Gastrocnemius medialis (tissue), 4 donors: ENCODE measurements around the gene STPG4. TPM values are rescaled to one million over a fixed set of nuclear protein-coding genes. Genes with fewer than 3 reads are reported as not detected.
A peak's percentile ranks its signal among the peaks of the same experiment; 100 is the strongest.
"Not testable (repeated sequence)": the region's sequence is repeated elsewhere in the genome, so short reads cannot be mapped to it uniquely, and the experiment has no call there.

ENCODE experiments used
- ATAC-seq, 2 donors: fragments of 150-250 bp; one replicate each; pipeline ENCODE4 v1.9.1; 2016
- DNase-seq, 2 donors: peaks; one replicate each; pipeline ENCODE4 v3.0.0-alpha.2; 2019
- H3K27ac ChIP-seq, 4 donors: fragments of 200-600 bp; sonication (generic); 1 replicate in 1 of 4; 2 replicates in 3 of 4; pipeline ENCODE4 v1.5.1; 2016 to 2018; ENCODE audit warnings: mild to moderate bottlenecking in 2 of 4, moderate library complexity in 1 of 4
- H3K27me3 ChIP-seq, 3 donors: fragments of 200-600 bp; sonication (generic) in 2 of 3; 1 replicate in 1 of 3; 2 replicates in 2 of 3; pipeline versions ENCODE4 v1.5.1 to v1.6.0; 2016 to 2019; ENCODE audit warnings: mild to moderate bottlenecking in 1 of 3, moderate library complexity in 1 of 3
- H3K36me3 ChIP-seq, 2 donors: fragments of 200-600 bp; sonication (generic) in 1 of 2; one replicate each; pipeline ENCODE4 v1.5.1; 2017 to 2018
- H3K4me1 ChIP-seq, 2 donors: fragments of 200-600 bp; sonication (generic) in 1 of 2; one replicate each; pipeline ENCODE4 v1.5.1; 2016 to 2017; ENCODE audit warnings: mild to moderate bottlenecking in 2 of 2
- H3K4me3 ChIP-seq, 4 donors: fragments of 200-600 bp; sonication (generic) in 3 of 4; 1 replicate in 1 of 4; 2 replicates in 3 of 4; pipeline ENCODE4 v1.5.1; 2016 to 2019; ENCODE audit warnings: mild to moderate bottlenecking in 2 of 4
- H3K9me3 ChIP-seq, 3 donors: fragments of 200-600 bp; sonication (generic) in 2 of 3; 1 replicate in 1 of 3; 2 replicates in 2 of 3; pipeline ENCODE4 v1.5.1; 2016 to 2019
- POLR2A ChIP-seq, 2 donors: fragments of 450-650 bp; IDR thresholded peaks; one replicate each; pipeline ENCODE4 v1.6.1; 2017; ENCODE audit warnings: antibody characterized with exemption in 2 of 2, mild to moderate bottlenecking in 2 of 2, moderate library complexity in 2 of 2
- in situ Hi-C, 4 donors: fragments of 200-750 bp; cut with MboI; loops; one replicate each; pipeline versions ENCODE4 v1.15.0 to v1.8.0; 2017; ENCODE audit warnings: low sequenced_read_pairs in 4 of 4
- intact Hi-C: fragments of 100-400 bp; cut with DNase I; formaldehyde crosslinking; loops from one replicate; pipeline ENCODE4 v1.15.1; 2023; ENCODE audit warnings: low total_unique reads
- total RNA-seq, 4 donors: library from RNA; depleted of rRNA; stranded (reverse); fragments of >200 nt; gene quantifications; one replicate each; pipeline versions ENCODE4 v1.1.0 to v1.2.3, GENCODE V29; 2016
- TF ChIP-seq, protein P1 (sequence below), 5 experiments: fragments of 450-650 bp in 3 of 5; fragments of 200-600 bp in 2 of 5; sonication (generic) in 2 of 5; IDR thresholded peaks in 4 of 5; conservative IDR thresholded peaks in 1 of 5; 1 replicate in 4 of 5; 2 replicates in 1 of 5; pipeline ENCODE4 v1.5.1; 2016 to 2019; ENCODE audit warnings: antibody characterized with exemption in 5 of 5, mild to moderate bottlenecking in 3 of 5, moderate library complexity in 3 of 5

STPG4 gene
- total RNA-seq, 4 donors from 2014 or later: 0.33 TPM; not detected in 3

DNA sequence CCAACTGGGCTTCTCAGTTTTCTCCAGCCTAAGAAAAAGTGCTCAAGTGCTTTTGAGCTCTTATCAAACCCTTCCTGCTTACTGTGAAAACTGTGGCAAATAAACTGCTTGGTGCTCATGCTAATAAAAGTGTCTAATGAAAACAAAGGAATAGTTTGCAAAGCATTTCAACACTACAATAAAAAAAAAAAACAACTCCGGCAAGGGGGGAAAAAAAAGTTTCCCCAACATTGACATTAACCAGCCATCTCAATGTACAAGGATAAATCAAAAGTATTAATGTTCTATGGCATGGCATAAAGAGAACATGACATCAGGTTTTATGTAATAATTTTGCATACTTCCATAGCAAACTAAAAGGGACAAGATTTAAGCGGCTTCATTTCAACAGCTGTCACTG lies 14.7 kb upstream of the STPG4 start:
- intact Hi-C loops (no loop called here), in situ Hi-C loops (loop anchor here in 1 of 4 donors (25.0 kb wide), 1 partner anchor 157 kb away; no protein-coding TSS in a partner anchor)
- DNase-seq: no peak

DNA sequence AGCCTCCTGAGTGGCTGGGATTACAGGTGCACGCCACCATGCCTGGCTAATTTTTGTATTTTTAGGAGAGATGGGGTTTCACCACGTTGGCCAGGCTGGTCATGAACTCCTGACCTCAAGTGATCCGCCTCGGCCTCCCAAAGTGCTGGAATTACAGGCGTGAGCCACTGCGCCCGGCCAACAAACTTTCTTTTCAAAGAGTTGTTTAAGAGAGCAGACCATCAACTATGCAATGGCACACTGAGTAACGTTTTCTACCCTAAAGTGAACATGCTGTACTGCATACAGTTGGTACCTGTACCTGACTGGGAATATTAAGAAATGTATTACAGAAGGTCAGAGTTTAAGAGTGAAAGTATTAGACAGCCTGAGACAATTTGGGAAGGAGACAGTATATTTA lies 13.8 kb upstream of the STPG4 start:
- ATAC-seq: peak; percentile 36 to 88
- H3K9me3 ChIP-seq, H3K36me3 ChIP-seq, intact Hi-C loops, H3K27me3 ChIP-seq, H3K4me3 ChIP-seq: not testable (repeated sequence)
- in situ Hi-C loops: loop anchor here in 1 of 4 donors (25.0 kb wide), 1 partner anchor 157 kb away; no protein-coding TSS in a partner anchor
- H3K4me1 ChIP-seq: peaks cover 81 to 84% of the 10 kb centered on the region in 2 donors
- peak in 1 of 2 donors; percentile 78 for DNase-seq
- peak overlapping the region; percentile 61 to 100 (median 99) for H3K27ac ChIP-seq

More for the DNA sequence above, 14.7 kb upstream of the STPG4 start:
- H3K27ac ChIP-seq: peak overlapping the region; percentile 61 to 100 (median 99)
- H3K4me3 ChIP-seq: no peak overlapping the region
- no peaks in the 10 kb centered on the region for H3K27me3 ChIP-seq
- H3K9me3 ChIP-seq: no peaks in the 10 kb centered on the region
- TF ChIP-seq, protein P1, sequence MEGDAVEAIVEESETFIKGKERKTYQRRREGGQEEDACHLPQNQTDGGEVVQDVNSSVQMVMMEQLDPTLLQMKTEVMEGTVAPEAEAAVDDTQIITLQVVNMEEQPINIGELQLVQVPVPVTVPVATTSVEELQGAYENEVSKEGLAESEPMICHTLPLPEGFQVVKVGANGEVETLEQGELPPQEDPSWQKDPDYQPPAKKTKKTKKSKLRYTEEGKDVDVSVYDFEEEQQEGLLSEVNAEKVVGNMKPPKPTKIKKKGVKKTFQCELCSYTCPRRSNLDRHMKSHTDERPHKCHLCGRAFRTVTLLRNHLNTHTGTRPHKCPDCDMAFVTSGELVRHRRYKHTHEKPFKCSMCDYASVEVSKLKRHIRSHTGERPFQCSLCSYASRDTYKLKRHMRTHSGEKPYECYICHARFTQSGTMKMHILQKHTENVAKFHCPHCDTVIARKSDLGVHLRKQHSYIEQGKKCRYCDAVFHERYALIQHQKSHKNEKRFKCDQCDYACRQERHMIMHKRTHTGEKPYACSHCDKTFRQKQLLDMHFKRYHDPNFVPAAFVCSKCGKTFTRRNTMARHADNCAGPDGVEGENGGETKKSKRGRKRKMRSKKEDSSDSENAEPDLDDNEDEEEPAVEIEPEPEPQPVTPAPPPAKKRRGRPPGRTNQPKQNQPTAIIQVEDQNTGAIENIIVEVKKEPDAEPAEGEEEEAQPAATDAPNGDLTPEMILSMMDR (IDR thresholded peaks at IDR 0.05 in 4 of 5, conservative IDR thresholded peaks at IDR 0.05 in 1 of 5): no peak
- TF ChIP-seq POLR2A (IDR thresholded peaks at IDR 0.05): no peak
- ATAC-seq: no peak
- H3K4me1 ChIP-seq: peaks cover 87 to 91% of the 10 kb centered on the region in 2 donors
- peaks cover 0 to 6% of the 10 kb centered on the region in 2 donors for H3K36me3 ChIP-seq

DNA sequence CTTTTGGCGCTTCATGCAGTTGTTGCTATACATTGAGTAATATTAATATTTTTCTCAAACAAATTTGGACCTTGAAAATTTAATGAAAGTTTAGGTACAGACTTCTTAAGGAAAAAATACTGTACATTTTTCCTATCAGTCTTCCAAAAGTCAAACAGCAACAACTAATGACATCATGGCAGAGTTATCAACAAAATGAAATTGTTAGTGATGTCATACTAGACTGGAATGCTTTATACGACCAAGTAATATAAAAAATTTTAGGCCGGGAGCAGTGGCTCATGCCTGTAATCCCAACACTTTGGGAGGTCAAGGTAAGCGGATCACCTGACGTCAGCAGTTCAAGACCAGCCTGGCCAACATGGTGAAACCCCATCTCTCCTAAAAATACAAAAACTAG lies 12.0 kb upstream of the STPG4 start:
- TF ChIP-seq, protein P1 (IDR thresholded peaks at IDR 0.05 in 4 of 5, conservative IDR thresholded peaks at IDR 0.05 in 1 of 5): no peak
- no peak for TF ChIP-seq POLR2A (IDR thresholded peaks at IDR 0.05)
- H3K4me1 ChIP-seq: peaks cover 76 to 79% of the 10 kb centered on the region in 2 donors
- intact Hi-C loops (no loop called here), in situ Hi-C loops (loop anchor here in 1 of 4 donors (25.0 kb wide), 1 partner anchor 155 kb away; no protein-coding TSS in a partner anchor)
- ATAC-seq (no peak), DNase-seq (no peak)
- H3K4me3 ChIP-seq: no peak overlapping the region
- no peaks in the 10 kb centered on the region for H3K27me3 ChIP-seq
- no peaks in the 10 kb centered on the region for H3K9me3 ChIP-seq
- peaks cover 0 to 15% of the 10 kb centered on the region in 2 donors for H3K36me3 ChIP-seq
- H3K27ac ChIP-seq: peak overlapping the region; percentile 46 to 99 (median 54)

DNA sequence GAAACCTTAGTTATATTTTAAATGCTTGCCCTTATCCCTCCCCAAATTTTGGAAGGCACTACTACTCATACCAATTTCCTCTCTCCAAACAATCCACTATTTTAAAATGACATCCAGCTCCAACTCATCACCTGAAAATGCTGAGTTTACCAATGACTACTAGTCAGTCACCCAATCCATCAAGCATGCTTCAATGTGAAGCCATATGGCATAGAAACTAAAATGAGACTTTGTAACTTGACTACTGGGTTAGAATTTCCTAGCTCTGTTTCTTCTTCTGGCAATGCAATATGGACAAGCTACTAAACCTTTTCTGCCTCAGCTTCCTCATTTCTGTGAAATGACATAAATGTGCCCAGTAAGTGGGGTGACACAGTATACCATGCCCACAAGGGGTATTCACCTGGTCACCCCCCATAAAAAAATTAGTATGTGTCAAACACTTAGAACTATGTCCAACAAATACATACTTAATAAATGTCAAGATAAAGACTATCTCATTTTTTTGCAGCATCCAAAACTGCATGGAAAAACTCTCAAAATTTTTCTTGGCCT lies 10.0 kb upstream of the STPG4 start:
- in situ Hi-C loops: loop anchor here in 1 of 4 donors (25.0 kb wide), 1 partner anchor 153 kb away; no protein-coding TSS in a partner anchor

DNA sequence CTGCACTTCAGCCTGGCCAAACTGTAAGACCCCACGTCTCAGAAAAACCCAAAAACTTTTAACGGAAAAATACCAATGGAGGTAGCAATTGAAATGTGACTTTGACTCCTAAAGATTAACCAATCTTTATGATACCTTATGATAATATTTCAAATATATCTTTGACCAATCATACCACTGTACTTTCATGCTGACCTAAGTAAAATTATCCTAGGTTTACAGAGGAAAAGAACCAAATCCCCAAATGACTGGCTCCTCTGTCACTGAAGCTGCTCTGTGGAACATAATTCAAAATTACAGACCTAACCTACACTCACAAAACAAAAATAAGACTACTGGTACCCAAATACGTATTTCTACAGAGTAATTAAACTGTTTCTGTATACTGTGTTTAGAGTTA lies 7.7 kb upstream of the STPG4 start:
- intact Hi-C loops: no loop called here
- peaks cover 38 to 40% of the 10 kb centered on the region in 2 donors for H3K4me1 ChIP-seq

More for the DNA sequence above, 10.0 kb upstream of the STPG4 start:
- ATAC-seq (peak; percentile 60 to 89), DNase-seq (no peak)
- peak overlapping the region; percentile 32 to 99 (median 52) for H3K27ac ChIP-seq
- H3K9me3 ChIP-seq: no peaks in the 10 kb centered on the region
- H3K4me1 ChIP-seq: peaks cover 55 to 58% of the 10 kb centered on the region in 2 donors
- TF ChIP-seq, protein P1 (IDR thresholded peaks at IDR 0.05 in 4 of 5, conservative IDR thresholded peaks at IDR 0.05 in 1 of 5): no peak
- no peak for TF ChIP-seq POLR2A (IDR thresholded peaks at IDR 0.05)
- peaks cover 7 to 33% of the 10 kb centered on the region in 2 donors for H3K36me3 ChIP-seq
- H3K4me3 ChIP-seq: no peak overlapping the region
- intact Hi-C loops: no loop called here
- H3K27me3 ChIP-seq: no peaks in the 10 kb centered on the region

More for the DNA sequence above, 7.7 kb upstream of the STPG4 start:
- H3K27me3 ChIP-seq: no peaks in the 10 kb centered on the region
- H3K36me3 ChIP-seq: peaks cover 11 to 48% of the 10 kb centered on the region in 2 donors
- TF ChIP-seq, protein P1 (IDR thresholded peaks at IDR 0.05 in 4 of 5, conservative IDR thresholded peaks at IDR 0.05 in 1 of 5): no peak
- no peak for TF ChIP-seq POLR2A (IDR thresholded peaks at IDR 0.05)
- no peak overlapping the region for H3K4me3 ChIP-seq
- peak overlapping the region in 2 of 4 donors; percentile 10 to 17 for H3K27ac ChIP-seq
- no peaks in the 10 kb centered on the region for H3K9me3 ChIP-seq
- DNase-seq: no peak
- in situ Hi-C loops: loop anchor here in 1 of 4 donors (25.0 kb wide), 1 partner anchor 150 kb away; no protein-coding TSS in a partner anchor
- no peak for ATAC-seq
